ENCODE measurements around the gene SH2D3C. TPM values are rescaled to one million over a fixed set of nuclear protein-coding genes. Genes with fewer than 3 reads are reported as not detected.

SH2D3C gene
- total and polyA plus RNA-seq, 2 of the 8 experiments (the other 6 are each of a cell fraction or from before 2014, with no cell fraction given): 6.4 to 8.1 TPM

GRCh38 chr9:127732444-127732843 is 46.0 kb downstream of the SH2D3C start (continued):
- TF ChIP-seq, protein P1, sequence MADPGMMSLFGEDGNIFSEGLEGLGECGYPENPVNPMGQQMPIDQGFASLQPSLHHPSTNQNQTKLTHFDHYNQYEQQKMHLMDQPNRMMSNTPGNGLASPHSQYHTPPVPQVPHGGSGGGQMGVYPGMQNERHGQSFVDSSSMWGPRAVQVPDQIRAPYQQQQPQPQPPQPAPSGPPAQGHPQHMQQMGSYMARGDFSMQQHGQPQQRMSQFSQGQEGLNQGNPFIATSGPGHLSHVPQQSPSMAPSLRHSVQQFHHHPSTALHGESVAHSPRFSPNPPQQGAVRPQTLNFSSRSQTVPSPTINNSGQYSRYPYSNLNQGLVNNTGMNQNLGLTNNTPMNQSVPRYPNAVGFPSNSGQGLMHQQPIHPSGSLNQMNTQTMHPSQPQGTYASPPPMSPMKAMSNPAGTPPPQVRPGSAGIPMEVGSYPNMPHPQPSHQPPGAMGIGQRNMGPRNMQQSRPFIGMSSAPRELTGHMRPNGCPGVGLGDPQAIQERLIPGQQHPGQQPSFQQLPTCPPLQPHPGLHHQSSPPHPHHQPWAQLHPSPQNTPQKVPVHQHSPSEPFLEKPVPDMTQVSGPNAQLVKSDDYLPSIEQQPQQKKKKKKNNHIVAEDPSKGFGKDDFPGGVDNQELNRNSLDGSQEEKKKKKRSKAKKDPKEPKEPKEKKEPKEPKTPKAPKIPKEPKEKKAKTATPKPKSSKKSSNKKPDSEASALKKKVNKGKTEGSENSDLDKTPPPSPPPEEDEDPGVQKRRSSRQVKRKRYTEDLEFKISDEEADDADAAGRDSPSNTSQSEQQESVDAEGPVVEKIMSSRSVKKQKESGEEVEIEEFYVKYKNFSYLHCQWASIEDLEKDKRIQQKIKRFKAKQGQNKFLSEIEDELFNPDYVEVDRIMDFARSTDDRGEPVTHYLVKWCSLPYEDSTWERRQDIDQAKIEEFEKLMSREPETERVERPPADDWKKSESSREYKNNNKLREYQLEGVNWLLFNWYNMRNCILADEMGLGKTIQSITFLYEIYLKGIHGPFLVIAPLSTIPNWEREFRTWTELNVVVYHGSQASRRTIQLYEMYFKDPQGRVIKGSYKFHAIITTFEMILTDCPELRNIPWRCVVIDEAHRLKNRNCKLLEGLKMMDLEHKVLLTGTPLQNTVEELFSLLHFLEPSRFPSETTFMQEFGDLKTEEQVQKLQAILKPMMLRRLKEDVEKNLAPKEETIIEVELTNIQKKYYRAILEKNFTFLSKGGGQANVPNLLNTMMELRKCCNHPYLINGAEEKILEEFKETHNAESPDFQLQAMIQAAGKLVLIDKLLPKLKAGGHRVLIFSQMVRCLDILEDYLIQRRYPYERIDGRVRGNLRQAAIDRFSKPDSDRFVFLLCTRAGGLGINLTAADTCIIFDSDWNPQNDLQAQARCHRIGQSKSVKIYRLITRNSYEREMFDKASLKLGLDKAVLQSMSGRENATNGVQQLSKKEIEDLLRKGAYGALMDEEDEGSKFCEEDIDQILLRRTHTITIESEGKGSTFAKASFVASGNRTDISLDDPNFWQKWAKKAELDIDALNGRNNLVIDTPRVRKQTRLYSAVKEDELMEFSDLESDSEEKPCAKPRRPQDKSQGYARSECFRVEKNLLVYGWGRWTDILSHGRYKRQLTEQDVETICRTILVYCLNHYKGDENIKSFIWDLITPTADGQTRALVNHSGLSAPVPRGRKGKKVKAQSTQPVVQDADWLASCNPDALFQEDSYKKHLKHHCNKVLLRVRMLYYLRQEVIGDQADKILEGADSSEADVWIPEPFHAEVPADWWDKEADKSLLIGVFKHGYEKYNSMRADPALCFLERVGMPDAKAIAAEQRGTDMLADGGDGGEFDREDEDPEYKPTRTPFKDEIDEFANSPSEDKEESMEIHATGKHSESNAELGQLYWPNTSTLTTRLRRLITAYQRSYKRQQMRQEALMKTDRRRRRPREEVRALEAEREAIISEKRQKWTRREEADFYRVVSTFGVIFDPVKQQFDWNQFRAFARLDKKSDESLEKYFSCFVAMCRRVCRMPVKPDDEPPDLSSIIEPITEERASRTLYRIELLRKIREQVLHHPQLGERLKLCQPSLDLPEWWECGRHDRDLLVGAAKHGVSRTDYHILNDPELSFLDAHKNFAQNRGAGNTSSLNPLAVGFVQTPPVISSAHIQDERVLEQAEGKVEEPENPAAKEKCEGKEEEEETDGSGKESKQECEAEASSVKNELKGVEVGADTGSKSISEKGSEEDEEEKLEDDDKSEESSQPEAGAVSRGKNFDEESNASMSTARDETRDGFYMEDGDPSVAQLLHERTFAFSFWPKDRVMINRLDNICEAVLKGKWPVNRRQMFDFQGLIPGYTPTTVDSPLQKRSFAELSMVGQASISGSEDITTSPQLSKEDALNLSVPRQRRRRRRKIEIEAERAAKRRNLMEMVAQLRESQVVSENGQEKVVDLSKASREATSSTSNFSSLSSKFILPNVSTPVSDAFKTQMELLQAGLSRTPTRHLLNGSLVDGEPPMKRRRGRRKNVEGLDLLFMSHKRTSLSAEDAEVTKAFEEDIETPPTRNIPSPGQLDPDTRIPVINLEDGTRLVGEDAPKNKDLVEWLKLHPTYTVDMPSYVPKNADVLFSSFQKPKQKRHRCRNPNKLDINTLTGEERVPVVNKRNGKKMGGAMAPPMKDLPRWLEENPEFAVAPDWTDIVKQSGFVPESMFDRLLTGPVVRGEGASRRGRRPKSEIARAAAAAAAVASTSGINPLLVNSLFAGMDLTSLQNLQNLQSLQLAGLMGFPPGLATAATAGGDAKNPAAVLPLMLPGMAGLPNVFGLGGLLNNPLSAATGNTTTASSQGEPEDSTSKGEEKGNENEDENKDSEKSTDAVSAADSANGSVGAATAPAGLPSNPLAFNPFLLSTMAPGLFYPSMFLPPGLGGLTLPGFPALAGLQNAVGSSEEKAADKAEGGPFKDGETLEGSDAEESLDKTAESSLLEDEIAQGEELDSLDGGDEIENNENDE (IDR thresholded peaks at IDR 0.05; ENCODE audit: insufficient replicate concordance, low read length): no peak
- TF ChIP-seq KDM1A (IDR thresholded peaks at IDR 0.05; ENCODE audit: borderline replicate concordance, low read length): no peak
- TF ChIP-seq TEAD4 (IDR thresholded peaks at IDR 0.05; ENCODE audit: low read depth, low read length): no peak
- no peak for TF ChIP-seq GTF2F1 (IDR thresholded peaks at IDR 0.05; ENCODE audit: borderline replicate concordance, low read depth, low read length)
